ENCODE data around the gene POLN.
"Not testable (repeated sequence)": the region's sequence is repeated elsewhere in the genome, so short reads cannot be mapped to it uniquely, and the experiment has no call there.

The POLN gene

DNA sequence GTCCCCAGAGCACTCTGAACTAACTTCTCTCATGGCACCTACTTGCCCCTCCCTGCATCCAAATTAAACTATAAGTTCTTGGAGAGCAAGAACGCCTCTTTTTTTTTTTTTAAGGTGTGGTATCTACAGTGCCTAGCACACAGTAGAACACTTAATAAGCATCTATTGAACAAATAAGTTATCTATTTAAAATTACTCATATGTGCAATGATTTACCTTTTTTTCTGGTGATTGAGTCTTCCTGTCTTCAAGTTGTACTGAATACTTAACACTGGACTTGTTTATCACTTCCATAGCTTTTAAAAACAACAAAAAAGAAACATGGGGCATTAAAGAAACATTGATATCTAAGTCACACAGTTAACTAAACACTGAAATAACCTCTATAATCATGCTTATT is 29.1 kb downstream of the POLN start:
- no peak for DNase-seq

DNA sequence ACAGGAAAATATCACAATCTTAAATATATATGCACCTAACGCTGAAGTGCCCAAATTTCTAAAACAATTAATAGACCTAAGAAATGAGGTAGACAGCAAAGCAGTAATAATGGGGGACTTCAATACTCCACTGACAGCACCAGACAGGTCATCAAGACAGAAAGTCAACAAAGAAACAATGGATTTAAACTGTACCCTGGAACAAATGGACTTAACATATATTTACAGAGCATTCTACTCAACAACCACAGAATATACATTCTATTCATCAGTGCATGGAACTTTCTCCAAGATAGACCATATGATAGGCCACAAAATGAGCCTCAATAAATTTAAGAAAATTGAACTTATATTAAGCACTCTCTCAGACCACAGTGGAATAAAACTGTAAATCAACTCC is 39.1 kb downstream of the POLN start:
- not testable (repeated sequence) for DNase-seq

DNA sequence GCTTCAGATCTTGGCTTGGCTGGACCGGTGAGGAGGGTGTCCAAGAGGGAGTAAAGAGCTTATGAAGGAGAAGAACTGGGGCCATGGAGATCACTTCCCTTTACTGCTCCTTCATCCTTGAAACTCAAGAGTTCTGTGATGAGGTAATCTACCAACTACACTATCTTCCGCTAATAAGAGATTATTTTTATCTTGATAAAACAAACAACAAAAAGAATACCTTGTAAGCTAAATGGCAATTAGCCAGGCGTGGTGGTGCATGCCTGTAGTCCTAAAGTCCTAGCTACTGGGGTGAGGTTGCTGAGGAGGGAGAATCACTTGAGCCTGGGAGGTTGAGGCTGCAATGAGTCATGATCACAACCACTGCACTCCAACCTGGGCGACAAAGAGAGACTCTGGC is 47.4 kb downstream of the POLN start:
- no peak for DNase-seq

GRCh38 chr4:2193326-2193725 is 48.6 kb downstream of the POLN start:
- DNase-seq, result no peak

DNA sequence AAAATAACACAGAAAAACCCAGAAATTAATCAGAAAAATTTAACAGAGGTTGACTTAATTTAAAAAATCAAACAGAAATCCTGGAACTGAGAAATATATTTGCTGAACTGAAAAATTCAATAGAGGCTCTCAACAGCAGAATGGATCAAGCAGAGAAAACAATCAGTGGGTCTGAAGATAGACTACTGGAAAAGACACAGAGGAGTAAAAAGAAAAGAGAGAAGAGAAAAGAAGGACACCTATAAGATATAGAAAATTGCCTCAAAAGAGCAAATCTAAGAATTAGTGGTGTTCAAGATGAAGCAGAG is 55.1 kb downstream of the POLN start:
- DNase-seq, result no peak

DNA sequence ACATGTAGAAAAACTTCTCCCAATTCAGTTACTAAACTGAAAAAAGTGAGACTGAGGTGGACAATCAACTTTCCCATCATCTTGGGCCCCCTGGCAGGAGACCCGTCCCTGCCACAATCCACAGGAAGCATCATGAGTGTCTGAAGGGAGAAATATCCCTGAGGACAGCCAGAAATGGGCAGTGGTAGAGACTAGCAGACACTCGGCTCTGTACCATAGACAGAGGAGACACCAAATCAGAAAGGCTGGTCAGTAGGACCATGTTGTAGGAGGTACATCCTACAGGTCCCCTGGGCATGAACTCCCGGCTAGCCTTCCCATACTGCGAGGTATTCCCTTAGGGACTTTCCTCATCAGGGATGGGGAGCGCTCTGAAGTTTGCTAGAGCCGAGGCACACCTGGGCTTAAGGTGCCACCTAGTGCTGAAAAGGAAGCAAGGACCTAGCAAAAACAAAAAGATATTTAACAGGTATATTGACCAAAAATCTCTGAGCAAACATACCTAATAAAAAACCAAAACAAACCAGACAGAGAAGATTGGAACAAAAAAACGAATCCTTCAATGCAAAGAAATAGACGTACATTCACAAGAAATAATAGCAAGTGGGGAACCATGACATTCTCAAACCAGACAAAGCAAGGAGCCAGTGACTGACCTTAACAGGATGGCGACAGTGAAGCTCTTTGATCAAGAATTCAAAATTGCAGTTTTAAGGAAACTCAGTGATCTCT is 55.6 kb downstream of the POLN start:
- DNase-seq, result no peak

DNA sequence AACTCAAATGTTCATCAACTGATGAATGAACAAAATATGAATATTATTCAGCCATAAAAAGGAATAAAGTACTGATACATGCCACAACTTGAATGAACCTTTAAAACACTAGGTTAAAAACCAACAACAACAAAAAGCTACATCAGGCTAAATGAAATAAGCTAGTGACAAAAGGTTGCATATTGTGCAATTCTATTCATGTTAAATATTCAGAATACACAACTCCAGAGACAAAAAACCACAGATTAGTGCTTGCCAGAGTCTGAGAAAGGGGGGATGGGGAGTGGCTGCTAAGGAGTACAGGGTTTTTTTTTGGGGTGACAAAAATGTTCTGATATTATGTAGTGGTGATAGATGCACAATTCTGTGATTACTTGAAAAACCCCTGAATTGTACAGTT is 58.5 kb downstream of the POLN start:
- no peak for DNase-seq

GRCh38 chr4:2182994-2183393 is 58.9 kb downstream of the POLN start:
- no peak for DNase-seq

DNA sequence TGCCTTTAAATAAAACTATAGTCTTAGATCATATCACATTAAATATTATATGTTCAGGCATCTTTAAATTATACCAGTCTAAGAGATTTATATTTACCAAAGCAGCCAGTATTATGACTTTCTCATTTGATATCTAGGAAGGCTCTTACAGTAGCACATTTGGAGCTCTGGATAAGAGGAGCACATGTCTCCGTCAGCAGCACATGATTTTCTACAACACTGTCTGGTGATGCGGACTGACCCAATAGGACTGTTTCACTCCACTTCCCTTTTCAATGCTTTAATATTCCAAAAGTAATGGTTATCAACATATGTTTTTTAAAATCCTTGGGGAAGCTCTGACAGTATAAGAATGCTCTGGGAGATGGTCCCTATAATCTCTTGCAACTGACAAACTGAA is 61.5 kb downstream of the POLN start:
- no peak for DNase-seq

DNA sequence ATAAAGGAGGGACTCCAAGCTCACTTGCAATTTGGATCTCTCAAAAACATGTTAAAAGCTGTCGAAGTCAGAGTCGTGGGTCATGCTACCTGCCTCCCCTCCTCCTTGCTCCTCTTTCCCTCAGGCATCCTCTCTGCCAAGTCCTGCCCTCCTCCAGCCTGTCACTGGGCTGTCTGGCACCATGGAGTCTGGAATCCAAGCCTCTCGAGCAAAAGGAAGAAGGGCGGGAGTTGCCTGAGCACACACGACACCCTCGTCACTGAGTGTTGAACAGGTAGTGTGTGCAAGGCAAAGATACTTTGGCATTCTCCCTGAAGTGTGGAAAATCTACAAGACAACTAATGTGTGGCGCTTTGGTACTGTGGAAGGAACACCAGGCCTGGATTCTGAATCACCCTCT is 62.2 kb downstream of the POLN start:
- DNase-seq, result no peak

DNA sequence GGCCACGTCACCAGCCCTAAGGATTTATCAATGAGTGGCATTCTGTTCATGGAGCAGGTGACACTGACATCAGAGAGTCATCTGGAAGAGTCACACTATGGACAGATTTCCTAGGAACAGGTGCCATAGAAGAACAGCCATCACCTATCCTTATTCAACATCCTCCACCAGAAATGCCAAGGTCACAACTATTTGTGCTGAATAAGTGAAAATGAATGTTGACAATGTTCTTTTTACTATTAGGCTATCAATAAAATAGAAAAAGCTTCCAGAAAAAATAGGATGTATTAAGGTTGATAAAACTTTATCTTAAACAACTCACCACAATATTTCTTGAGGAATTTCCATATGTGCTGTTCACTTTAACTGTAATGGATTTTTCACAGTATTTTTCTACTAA is 62.9 kb downstream of the POLN start:
- no peak for DNase-seq

- DNase-seq, result no peak
These were observed 64.4 kb downstream of the POLN start for GRCh38 chr4:2177443-2178093.

GRCh38 chr4:2175990-2176698 is 65.8 kb downstream of the POLN start:
- no peak for DNase-seq

DNA sequence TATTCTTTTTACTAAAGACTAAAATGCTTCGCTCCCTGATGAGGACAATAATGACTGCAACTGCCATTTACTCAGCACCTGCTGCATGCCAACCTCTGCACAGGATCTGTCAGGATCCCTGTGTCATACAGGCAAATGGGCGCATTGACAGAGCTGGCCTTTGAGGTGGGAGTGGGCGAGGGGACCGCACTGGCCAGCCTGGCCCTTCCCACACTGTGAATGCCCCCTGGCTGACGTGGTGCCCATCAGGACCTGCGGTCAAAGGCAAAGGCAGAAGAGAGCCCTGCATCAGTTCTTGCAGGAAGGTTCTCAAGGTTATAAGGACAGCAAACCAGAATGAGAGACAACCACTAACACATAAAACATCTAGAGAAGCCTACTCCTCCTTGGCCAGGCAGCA is 67.9 kb downstream of the POLN start:
- no peak for DNase-seq

- no peak for DNase-seq
These were observed 69.2 kb downstream of the POLN start for GRCh38 chr4:2172627-2173231.

- DNase-seq, result no peak
These were observed 69.8 kb downstream of the POLN start for GRCh38 chr4:2172161-2172560.

GRCh38 chr4:2168469-2169319 is 73.2 kb downstream of the POLN start:
- DNase-seq, result no peak

- no peak for DNase-seq
These were observed 75.7 kb downstream of the POLN start for GRCh38 chr4:2166253-2166652.

- no peak for DNase-seq
These were observed 76.5 kb downstream of the POLN start for GRCh38 chr4:2165391-2165790.

DNA sequence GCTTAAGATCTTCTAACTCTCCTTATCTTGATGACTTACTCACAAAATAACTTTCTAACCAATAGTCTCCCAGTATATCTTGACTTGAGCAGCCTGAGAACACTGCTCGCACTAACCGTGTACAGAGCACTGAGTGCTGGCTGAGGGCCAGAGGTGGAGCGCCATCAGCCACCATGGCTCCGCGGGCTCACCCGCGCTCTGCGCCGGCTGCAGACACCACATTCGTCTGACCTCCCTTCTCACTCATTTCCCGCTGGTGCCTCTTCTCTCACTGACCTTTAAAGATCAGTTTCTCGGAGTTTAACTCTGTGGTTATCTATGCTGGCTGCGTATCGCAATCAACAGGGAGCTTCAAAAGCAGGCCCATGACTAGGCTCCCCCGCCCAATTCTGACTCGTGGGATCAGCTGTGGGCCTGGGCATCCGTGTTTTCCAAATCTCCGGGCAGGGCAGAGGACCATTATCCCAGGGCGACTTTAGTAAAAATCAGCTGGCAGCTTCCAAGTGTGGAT is 78.6 kb downstream of the POLN start:
- DNase-seq, result no peak

DNA sequence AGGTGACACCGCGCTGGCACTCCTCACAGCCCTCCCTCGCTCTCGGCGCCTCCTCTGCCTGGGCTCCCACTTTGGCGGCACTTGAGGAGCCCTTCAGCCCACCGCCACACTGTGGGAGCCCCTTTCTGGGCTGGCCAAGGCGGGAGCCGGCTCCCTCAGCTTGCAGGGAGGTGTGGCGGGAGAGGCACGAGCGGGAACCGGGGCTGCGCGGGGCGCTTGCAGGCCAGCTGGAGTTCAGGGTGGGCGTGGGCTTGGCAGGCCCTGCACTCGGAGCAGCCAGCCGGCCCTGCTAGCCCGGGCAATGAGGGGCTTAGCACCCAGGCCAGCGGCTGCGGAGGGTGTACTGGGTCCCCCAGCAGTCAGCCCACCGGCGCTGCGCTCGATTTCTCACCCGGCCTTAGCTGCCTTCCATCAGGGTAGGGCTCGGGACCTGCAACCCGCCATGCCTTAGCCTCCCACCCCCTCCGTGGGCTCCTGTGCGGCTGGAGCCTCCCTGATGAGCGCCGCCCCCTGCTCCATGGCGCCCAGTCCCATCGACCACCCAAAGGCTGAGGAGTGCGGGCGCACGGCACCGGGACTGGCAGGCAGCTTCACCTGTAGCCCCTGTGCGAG is 80.7 kb downstream of the POLN start:
- DNase-seq, result not testable (repeated sequence)

DNA sequence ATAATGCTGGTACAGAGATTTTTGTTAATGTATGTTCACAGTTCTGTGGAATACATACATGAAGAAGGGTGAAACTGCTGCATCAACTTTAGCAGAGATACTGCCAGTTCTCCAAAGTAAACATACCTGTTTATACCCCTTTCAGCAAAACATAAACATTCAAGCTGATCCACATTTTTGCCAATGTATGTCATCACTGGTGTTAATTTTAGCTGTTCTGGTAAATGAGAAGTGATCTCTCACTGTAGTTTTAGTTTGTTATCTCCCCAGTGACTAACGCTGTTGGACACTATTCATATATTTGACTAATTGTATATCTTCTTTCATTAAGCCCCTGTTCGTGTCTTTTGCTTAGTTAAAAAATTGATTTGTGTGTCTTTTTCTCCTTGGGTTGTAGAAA is 82.0 kb downstream of the POLN start:
- DNase-seq, result no peak

All from activated naive CD4-positive, alpha-beta T cell treated with anti-CD3 and anti-CD28 coated beads, Interleukin-2, amount 50 U/mL, for 16 hours (primary cell).